GM12873 (cell line): Measurements from ENCODE around the gene PHTF2.

ENCODE experiments used
- CTCF ChIP-seq: IDR thresholded peaks from 2 replicates; pipeline ENCODE4 v1.5.1; 2012; ENCODE audit warnings: low read depth, mild to moderate bottlenecking, moderate library complexity, low read length, control low read depth; ENCODE audit not compliant: insufficient read depth; ENCODE audit errors: missing control alignments

PHTF2 gene

GRCh38 chr7:77798394-77799077 is at the start of gene PHTF2, which contains the start of gene TMEM60:
Gene PHTF2, plus strand, starts transcription at chr7:77798773.
Gene TMEM60, minus strand, starts transcription at chr7:77798434. Its CDS starts 4,061 bp downstream, at chr7:77794373.
- TF ChIP-seq CTCF, result peak; percentile 64

GRCh38 chr7:77752016-77752415 is 46.6 kb upstream of the PHTF2 start:
- no peak for TF ChIP-seq CTCF

- TF ChIP-seq CTCF, result no peak
Observed at GRCh38 chr7:77753173-77753572, 45.4 kb upstream of the PHTF2 start.

GRCh38 chr7:77757589-77757988 is 41.0 kb upstream of the PHTF2 start:
- TF ChIP-seq CTCF, result no peak

GRCh38 chr7:77759294-77759889 is 39.2 kb upstream of the PHTF2 start:
- TF ChIP-seq CTCF, result peak; percentile 62

- no peak for TF ChIP-seq CTCF
Observed at GRCh38 chr7:77760809-77761453, 37.6 kb upstream of the PHTF2 start.

- TF ChIP-seq CTCF, result no peak
Observed at GRCh38 chr7:77765481-77765880, 33.1 kb upstream of the PHTF2 start.
